ENCODE results near the gene SLC18A2. TPM values are rescaled to one million over a fixed set of nuclear protein-coding genes. Genes with fewer than 3 reads are reported as not detected.

Gene SLC18A2
- total RNA-seq, 1 experiment from 2014 or later, result not detected

GRCh38 chr10:117204316-117204715 is 36.6 kb upstream of the SLC18A2 start:
- no peak overlapping the region for H3K27ac ChIP-seq (ENCODE audit: low read length)
- in situ Hi-C loops (cut with HindIII; ENCODE audit: low pct_unique_long_range_greater_than_20kb, low sequenced_read_pairs), result no loop called here
- ATAC-seq, result no peak

DNA sequence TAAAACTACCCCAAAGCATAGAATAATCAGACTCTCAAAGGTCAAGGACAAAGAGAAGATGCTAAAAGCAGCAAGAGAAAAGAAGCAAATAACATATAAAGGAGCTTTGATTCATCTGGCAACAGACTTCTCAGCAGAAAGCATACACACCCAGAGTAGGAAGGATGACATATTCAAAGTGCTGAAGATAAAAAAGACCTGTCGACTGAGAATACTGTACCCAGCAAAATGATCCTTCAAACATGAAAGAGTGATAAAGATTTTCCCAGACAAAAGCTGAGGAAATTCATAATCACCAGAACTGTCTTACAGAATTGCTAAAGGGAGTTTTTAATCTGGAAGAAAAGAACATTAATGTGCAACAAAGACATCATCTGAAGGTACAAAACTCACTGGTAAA is 28.7 kb upstream of the SLC18A2 start:
- intact Hi-C loops (cut with micrococcal nuclease; ENCODE audit: unreplicated experiment) (no loop called here), in situ Hi-C loops (cut with HindIII; ENCODE audit: low pct_unique_long_range_greater_than_20kb, low sequenced_read_pairs) (no loop called here)
- peaks cover 4% of the 10 kb centered on the region; the same call in 1 of the 2 replicates for H3K9me3 ChIP-seq (ENCODE audit: control insufficient read depth, insufficient read depth, low read depth, low read length)
- ATAC-seq (no peak), DNase-seq (ENCODE audit: low read depth, low spot score) (no peak)
- H3K36me3 ChIP-seq (ENCODE audit: control insufficient read depth, insufficient read depth, low read length), result no peaks in the 10 kb centered on the region
- no TSS peak for BruUV-seq (replicated peaks)
- no peak for TF ChIP-seq SIN3A (IDR thresholded peaks at IDR 0.05; ENCODE audit: borderline replicate concordance, insufficient read depth, low read depth, low read length)
- TF ChIP-seq, protein P1, sequence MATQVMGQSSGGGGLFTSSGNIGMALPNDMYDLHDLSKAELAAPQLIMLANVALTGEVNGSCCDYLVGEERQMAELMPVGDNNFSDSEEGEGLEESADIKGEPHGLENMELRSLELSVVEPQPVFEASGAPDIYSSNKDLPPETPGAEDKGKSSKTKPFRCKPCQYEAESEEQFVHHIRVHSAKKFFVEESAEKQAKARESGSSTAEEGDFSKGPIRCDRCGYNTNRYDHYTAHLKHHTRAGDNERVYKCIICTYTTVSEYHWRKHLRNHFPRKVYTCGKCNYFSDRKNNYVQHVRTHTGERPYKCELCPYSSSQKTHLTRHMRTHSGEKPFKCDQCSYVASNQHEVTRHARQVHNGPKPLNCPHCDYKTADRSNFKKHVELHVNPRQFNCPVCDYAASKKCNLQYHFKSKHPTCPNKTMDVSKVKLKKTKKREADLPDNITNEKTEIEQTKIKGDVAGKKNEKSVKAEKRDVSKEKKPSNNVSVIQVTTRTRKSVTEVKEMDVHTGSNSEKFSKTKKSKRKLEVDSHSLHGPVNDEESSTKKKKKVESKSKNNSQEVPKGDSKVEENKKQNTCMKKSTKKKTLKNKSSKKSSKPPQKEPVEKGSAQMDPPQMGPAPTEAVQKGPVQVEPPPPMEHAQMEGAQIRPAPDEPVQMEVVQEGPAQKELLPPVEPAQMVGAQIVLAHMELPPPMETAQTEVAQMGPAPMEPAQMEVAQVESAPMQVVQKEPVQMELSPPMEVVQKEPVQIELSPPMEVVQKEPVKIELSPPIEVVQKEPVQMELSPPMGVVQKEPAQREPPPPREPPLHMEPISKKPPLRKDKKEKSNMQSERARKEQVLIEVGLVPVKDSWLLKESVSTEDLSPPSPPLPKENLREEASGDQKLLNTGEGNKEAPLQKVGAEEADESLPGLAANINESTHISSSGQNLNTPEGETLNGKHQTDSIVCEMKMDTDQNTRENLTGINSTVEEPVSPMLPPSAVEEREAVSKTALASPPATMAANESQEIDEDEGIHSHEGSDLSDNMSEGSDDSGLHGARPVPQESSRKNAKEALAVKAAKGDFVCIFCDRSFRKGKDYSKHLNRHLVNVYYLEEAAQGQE (IDR thresholded peaks at IDR 0.05; ENCODE audit: insufficient read depth in 1 of 2, low read depth in 2 of 2, low read length in 1 of 2), result no peak
- TF ChIP-seq CTCF (IDR thresholded peaks at IDR 0.05), result no peak
- TF ChIP-seq POLR2AphosphoS5 (IDR thresholded peaks at IDR 0.05; ENCODE audit: low read depth, low read length), result no peak
- TF ChIP-seq TCF7L2 (IDR thresholded peaks at IDR 0.05; ENCODE audit: low read depth, low read length), result no peak
- peaks cover 49% of the 10 kb centered on the region for H3K27me3 ChIP-seq (ENCODE audit: control insufficient read depth, insufficient read depth, low read length)
- ChIA-PET CTCF (no interaction called here), POLR2A (no interaction called here)
- no peak overlapping the region for H3K27ac ChIP-seq (ENCODE audit: low read length)
- H3K4me3 ChIP-seq (ENCODE audit: low read depth in 2 of 2, low read length in 2 of 2), result no peak overlapping the region
- H3K4me1 ChIP-seq (ENCODE audit: control insufficient read depth, insufficient read depth, low read length), result peaks cover 5% of the 10 kb centered on the region

More at GRCh38 chr10:117204316-117204715, 36.6 kb upstream of the SLC18A2 start:
- TF ChIP-seq CTCF (IDR thresholded peaks at IDR 0.05) (no peak), TCF7L2 (IDR thresholded peaks at IDR 0.05; ENCODE audit: low read depth, low read length) (no peak), POLR2AphosphoS5 (IDR thresholded peaks at IDR 0.05; ENCODE audit: low read depth, low read length) (no peak), SIN3A (IDR thresholded peaks at IDR 0.05; ENCODE audit: borderline replicate concordance, insufficient read depth, low read depth, low read length) (no peak)
- TF ChIP-seq, protein P1 (IDR thresholded peaks at IDR 0.05; ENCODE audit: insufficient read depth in 1 of 2, low read depth in 2 of 2, low read length in 1 of 2), result no peak
- CTCF ChIA-PET, result no interaction called here
- Histone ChIP-seq H3K9me3 (ENCODE audit: control insufficient read depth, insufficient read depth, low read depth, low read length) (no peaks in the 10 kb centered on the region), H3K27me3 (ENCODE audit: control insufficient read depth, insufficient read depth, low read length) (peaks cover 3% of the 10 kb centered on the region), H3K4me1 (ENCODE audit: control insufficient read depth, insufficient read depth, low read length) (no peaks in the 10 kb centered on the region), H3K4me3 (ENCODE audit: low read depth in 2 of 2, low read length in 2 of 2) (no peak overlapping the region), H3K36me3 (ENCODE audit: control insufficient read depth, insufficient read depth, low read length) (no peaks in the 10 kb centered on the region)
- intact Hi-C loops (cut with micrococcal nuclease; ENCODE audit: unreplicated experiment), result no loop called here
- no TSS peak for BruUV-seq (replicated peaks)
- DNase-seq (ENCODE audit: low read depth, low spot score), result no peak
- POLR2A ChIA-PET, result interaction anchor here (0.7 kb wide), 1 partner anchor 108 kb away, joined by 3 read pairs; no protein-coding TSS in a partner anchor
